Fibroblast of gingiva (primary cell): ENCODE results near the gene NLRP6.

Source experiments
- DNase-seq: peaks from one replicate; pipeline ENCODE4 v3.0.0-alpha.2; 2011; ENCODE audit warnings: low read depth

Gene NLRP6

GRCh38 chr11:256952-257737 is 21.1 kb upstream of the NLRP6 start:
- no peak for DNase-seq

GRCh38 chr11:257766-258493 is 20.3 kb upstream of the NLRP6 start:
- no peak for DNase-seq

GRCh38 chr11:259413-259812 is 18.8 kb upstream of the NLRP6 start:
- no peak for DNase-seq

- DNase-seq: no peak
These were observed 16.6 kb upstream of the NLRP6 start for GRCh38 chr11:261624-262023.

GRCh38 chr11:266676-267439 is 11.3 kb upstream of the NLRP6 start:
- DNase-seq: no peak

GRCh38 chr11:267491-267994 is 10.7 kb upstream of the NLRP6 start:
- DNase-seq: peak; percentile 40

GRCh38 chr11:268716-269145 is 9.5 kb upstream of the NLRP6 start:
- peak; percentile 90 for DNase-seq

- peak; percentile 26 for DNase-seq
These were observed 8.9 kb upstream of the NLRP6 start for GRCh38 chr11:269146-269890.

GRCh38 chr11:270451-271318 is 7.5 kb upstream of the NLRP6 start:
- no peak for DNase-seq

GRCh38 chr11:271319-271715 is 6.9 kb upstream of the NLRP6 start:
- no peak for DNase-seq

GRCh38 chr11:272195-272930 is 5.8 kb upstream of the NLRP6 start:
- DNase-seq: no peak

GRCh38 chr11:272931-273198 is 5.3 kb upstream of the NLRP6 start:
- no peak for DNase-seq

GRCh38 chr11:276219-276618 is 2.0 kb upstream of the NLRP6 start:
- DNase-seq: no peak

GRCh38 chr11:279040-279965 is 1.1 kb downstream of the NLRP6 start:
- DNase-seq: no peak

- peak; percentile 20 for DNase-seq
These were observed 1.9 kb downstream of the NLRP6 start for GRCh38 chr11:279966-280705.

- DNase-seq: no peak
These were observed 2.7 kb downstream of the NLRP6 start for GRCh38 chr11:280706-281485.

GRCh38 chr11:281486-282161 is 3.4 kb downstream of the NLRP6 start:
- no peak for DNase-seq
